Left lobe of liver (tissue), 2 donors: ENCODE measurements around the gene AK5. TPM values are rescaled to one million over a fixed set of nuclear protein-coding genes. Genes with fewer than 3 reads are reported as not detected.

Experiments used
- ATAC-seq: fragments of 200-7000 bp; cut with Tn5 transposase; one replicate; pipeline ENCODE4 v1.9.1; 2020; ENCODE audit warnings: mild to moderate bottlenecking, moderate library complexity
- DNase-seq: peaks from one replicate; pipeline ENCODE4 v3.0.0-alpha.2; 2020; ENCODE audit warnings: low spot score
- total RNA-seq: library from RNA; stranded (reverse); gene quantifications from one replicate; pipeline ENCODE4 v1.2.1, GENCODE V29; 2021
- donor health status: DM: no; HTN: no; CAD: no; lungs with moderate emphysema.
- donor health status: DM: no; HTN: yes; CAD: no.

AK5 gene
- total RNA-seq, 1 donor from 2014 or later = 0.15 TPM

- ATAC-seq (no peak), DNase-seq (no peak)
Observed at GRCh38 chr1:77350012-77350770, 68.4 kb downstream of the AK5 start.

- DNase-seq = no peak
- no peak for ATAC-seq
Observed at GRCh38 chr1:77354536-77354935, 72.7 kb downstream of the AK5 start.

GRCh38 chr1:77355010-77355409 lies 73.2 kb downstream of the AK5 start:
- ATAC-seq (no peak), DNase-seq (no peak)

GRCh38 chr1:77356136-77356535 lies 74.3 kb downstream of the AK5 start:
- ATAC-seq (no peak), DNase-seq (no peak)

GRCh38 chr1:77360256-77360655 lies 78.4 kb downstream of the AK5 start:
- ATAC-seq (no peak), DNase-seq (no peak)

GRCh38 chr1:77361621-77362020 lies 79.8 kb downstream of the AK5 start:
- DNase-seq (no peak), ATAC-seq (no peak)

GRCh38 chr1:77370161-77370560 lies 88.3 kb downstream of the AK5 start:
- no peak for ATAC-seq

GRCh38 chr1:77370583-77371306 lies 88.9 kb downstream of the AK5 start:
- ATAC-seq (no peak), DNase-seq (no peak)

More at GRCh38 chr1:77370161-77370560, 88.3 kb downstream of the AK5 start:
- DNase-seq = no peak

GRCh38 chr1:77371396-77371795 lies 89.6 kb downstream of the AK5 start:
- no peak for DNase-seq

GRCh38 chr1:77373702-77374101 lies 91.9 kb downstream of the AK5 start:
- DNase-seq (no peak), ATAC-seq (no peak)

More at GRCh38 chr1:77371396-77371795, 89.6 kb downstream of the AK5 start:
- ATAC-seq = no peak

GRCh38 chr1:77375541-77375940 lies 93.7 kb downstream of the AK5 start:
- ATAC-seq = no peak

GRCh38 chr1:77375990-77376389 lies 94.2 kb downstream of the AK5 start:
- no peak for DNase-seq
- no peak for ATAC-seq

More at GRCh38 chr1:77375541-77375940, 93.7 kb downstream of the AK5 start:
- DNase-seq = no peak

GRCh38 chr1:77378723-77379535 lies 97.1 kb downstream of the AK5 start:
- ATAC-seq (no peak), DNase-seq (no peak)

GRCh38 chr1:77382366-77382765 lies 100.5 kb downstream of the AK5 start:
- ATAC-seq (no peak), DNase-seq (no peak)

- DNase-seq (no peak), ATAC-seq (no peak)
Observed at GRCh38 chr1:77383236-77383635, 101.4 kb downstream of the AK5 start.

- no peak for DNase-seq
- ATAC-seq = no peak
Observed at GRCh38 chr1:77385551-77385950, 103.7 kb downstream of the AK5 start.

- ATAC-seq = no peak
- DNase-seq = no peak
Observed at GRCh38 chr1:77386276-77386675, 104.5 kb downstream of the AK5 start.

GRCh38 chr1:77387553-77387952 lies 105.7 kb downstream of the AK5 start:
- ATAC-seq (no peak), DNase-seq (no peak)

GRCh38 chr1:77388661-77389060 lies 106.8 kb downstream of the AK5 start:
- ATAC-seq (no peak), DNase-seq (no peak)

GRCh38 chr1:77392486-77392885 lies 110.7 kb downstream of the AK5 start:
- ATAC-seq (no peak), DNase-seq (no peak)

GRCh38 chr1:77394166-77394565 lies 112.3 kb downstream of the AK5 start:
- ATAC-seq = no peak
- no peak for DNase-seq
